Naive thymus-derived CD8-positive, alpha-beta T cell (primary cell): Measurements from ENCODE around the gene SH2D3A. TPM values are rescaled to one million over a fixed set of nuclear protein-coding genes. Genes with fewer than 3 reads are reported as not detected.
A peak's percentile ranks its signal among the peaks of the same experiment; 100 is the strongest.

Experiments used
- ATAC-seq, 2 donors: fragments of 150-1000 bp; cut with Tn5 transposase in 1 of 2; sonication (Bioruptor Pico), chemical (Tn5 transposase) in 1 of 2; 1 replicate in 1 of 2; 2 replicates in 1 of 2; pipeline ENCODE4 v1.10.0; 2021; ENCODE audit warnings: mild to moderate bottlenecking in 2 of 2, moderate library complexity in 2 of 2
- POLR2A ChIA-PET: fragments of 350-600 bp; sonication (Branson Sonifier 250); formaldehyde crosslinking; loops from one replicate; lab custom pipeline; 2021; ENCODE audit warnings: antibody characterized with exemption; lab: Charles Lee
- DNase-seq, 10 donors: peaks; one replicate each; pipeline versions ENCODE4 v3.0.0 to v3.0.0-alpha.2; 2020 to 2022
- H3K27ac Mint-ChIP-seq, 10 donors: one replicate each; pipeline ENCODE4 v1.8.0; 2020 to 2022; ENCODE audit warnings: mild to moderate bottlenecking in 10 of 10, mixed read lengths in 10 of 10, moderate library complexity in 4 of 10, inconsistent platforms in 1 of 10
- H3K27me3 Mint-ChIP-seq, 5 donors: one replicate each; pipeline ENCODE4 v1.8.0; 2021 to 2022; ENCODE audit warnings: mixed read lengths in 5 of 5
- H3K36me3 Mint-ChIP-seq, 3 donors: one replicate each; pipeline ENCODE4 v1.8.0; 2020 to 2022; ENCODE audit warnings: mixed read lengths in 3 of 3, mild to moderate bottlenecking in 2 of 3, inconsistent platforms in 1 of 3
- H3K4me1 Mint-ChIP-seq, 4 donors: one replicate each; pipeline ENCODE4 v1.8.0; 2021 to 2022; ENCODE audit warnings: mixed read lengths in 4 of 4
- H3K4me3 Mint-ChIP-seq, 10 donors: one replicate each; pipeline ENCODE4 v1.8.0; 2020 to 2022; ENCODE audit warnings: mild to moderate bottlenecking in 10 of 10, mixed read lengths in 10 of 10, moderate library complexity in 6 of 10, inconsistent platforms in 1 of 10
- H3K9me3 Mint-ChIP-seq, 9 donors: one replicate each; pipeline ENCODE4 v1.8.0; 2020 to 2022; ENCODE audit warnings: mixed read lengths in 9 of 9, mild to moderate bottlenecking in 3 of 9, inconsistent platforms in 1 of 9, moderate library complexity in 1 of 9
- polyA plus RNA-seq, 3 donors: library from polyadenylated mRNA; unstranded; fragments of 300-500 nt; fragmentation: Illumina TruSeq; gene quantifications; one replicate each; pipeline ENCODE4 v1.2.3, GENCODE V29; 2021
- total RNA-seq, 8 experiments: library from RNA in 2 of 8; stranded (reverse) in 2 of 8; gene quantifications; one replicate each; pipeline ENCODE4 v1.2.3 and lab custom pipeline; 2021 to 2026

The SH2D3A gene
- total and polyA plus RNA-seq, 5 experiments from 2014 or later, result 23.0 to 47.3 (median 45.8) TPM

- H3K9me3 Mint-ChIP-seq, result no peaks in the 10 kb centered on the region
- H3K36me3 Mint-ChIP-seq, result peaks cover 0 to 4% (median 2%) of the 10 kb centered on the region in 3 donors
- H3K27ac Mint-ChIP-seq, result peak overlapping the region in 2 of 10 donors; percentile 26 to 40
- peaks cover 11 to 59% (median 22%) of the 10 kb centered on the region in 4 donors for H3K4me1 Mint-ChIP-seq
- POLR2A ChIA-PET, result no interaction called here
- no peak for DNase-seq
- no peak for ATAC-seq
- no peaks in the 10 kb centered on the region for H3K27me3 Mint-ChIP-seq
- peak overlapping the region in 1 of 10 donors; percentile 41 for H3K4me3 Mint-ChIP-seq
Measured at GRCh38 chr19:6724631-6725492, 42.4 kb downstream of the SH2D3A start.

GRCh38 chr19:6723738-6724137 is 43.5 kb downstream of the SH2D3A start:
- Mint-ChIP-seq H3K27me3 (no peaks in the 10 kb centered on the region), H3K4me3 (no peak overlapping the region), H3K27ac (peak overlapping the region in 1 of 10 donors; percentile 53), H3K9me3 (no peaks in the 10 kb centered on the region), H3K36me3 (no peaks in the 10 kb centered on the region), H3K4me1 (peaks cover 10 to 57% (median 22%) of the 10 kb centered on the region in 4 donors)
- ATAC-seq, result no peak
- DNase-seq, result no peak
- POLR2A ChIA-PET, result no interaction called here

GRCh38 chr19:6723108-6723618 is 44.1 kb downstream of the SH2D3A start:
- Mint-ChIP-seq H3K9me3 (no peaks in the 10 kb centered on the region), H3K27me3 (no peaks in the 10 kb centered on the region), H3K36me3 (no peaks in the 10 kb centered on the region), H3K27ac (peak overlapping the region in 2 of 10 donors; percentile 45 to 78), H3K4me3 (peak overlapping the region in 1 of 10 donors; percentile 48), H3K4me1 (peaks cover 10 to 51% (median 20%) of the 10 kb centered on the region in 4 donors)
- no peak for DNase-seq
- POLR2A ChIA-PET, result no interaction called here
- ATAC-seq, result no peak

- no peak for ATAC-seq
- Mint-ChIP-seq H3K27me3 (peaks cover 0 to 10% (median 3%) of the 10 kb centered on the region in 5 donors), H3K4me1 (peaks cover 18 to 49% (median 26%) of the 10 kb centered on the region in 4 donors), H3K4me3 (no peak overlapping the region), H3K36me3 (no peaks in the 10 kb centered on the region), H3K27ac (peak overlapping the region in 1 of 10 donors; percentile 39), H3K9me3 (no peaks in the 10 kb centered on the region)
- POLR2A ChIA-PET, result no interaction called here
- DNase-seq, result no peak
Measured at GRCh38 chr19:6721773-6722172, 45.5 kb downstream of the SH2D3A start.

- H3K4me3 Mint-ChIP-seq, result no peak overlapping the region
- POLR2A ChIA-PET, result interaction anchor here (0.7 kb wide), 1 partner anchor 201 kb away, joined by 3 read pairs; no protein-coding TSS in a partner anchor
- peaks cover 19 to 49% (median 26%) of the 10 kb centered on the region in 4 donors for H3K4me1 Mint-ChIP-seq
- peaks cover 0 to 10% (median 5%) of the 10 kb centered on the region in 5 donors for H3K27me3 Mint-ChIP-seq
- H3K27ac Mint-ChIP-seq, result peak overlapping the region in 1 of 10 donors; percentile 32
- DNase-seq (no peak), ATAC-seq (no peak)
- no peaks in the 10 kb centered on the region for H3K9me3 Mint-ChIP-seq
- no peaks in the 10 kb centered on the region for H3K36me3 Mint-ChIP-seq
Measured at GRCh38 chr19:6721138-6721474, 46.1 kb downstream of the SH2D3A start.

- peaks cover 17 to 47% (median 24%) of the 10 kb centered on the region in 4 donors for H3K4me1 Mint-ChIP-seq
- H3K4me3 Mint-ChIP-seq, result no peak within 1 kb of the TSS
- peaks cover 0 to 10% (median 5%) of the 10 kb centered on the region in 5 donors for H3K27me3 Mint-ChIP-seq
- H3K27ac Mint-ChIP-seq, result peak within 1 kb of the TSS in 1 of 10 donors; percentile 39
- ATAC-seq (no peak), DNase-seq (no peak)
- no peaks in the 10 kb centered on the region for H3K36me3 Mint-ChIP-seq
- H3K9me3 Mint-ChIP-seq, result no peaks in the 10 kb centered on the region
- POLR2A ChIA-PET, result interaction anchor here (0.7 kb wide), 1 partner anchor 200 kb away, joined by 3 read pairs; no protein-coding TSS in a partner anchor
Measured at GRCh38 chr19:6720369-6721137, 46.7 kb downstream of the SH2D3A start, which contains the start of gene C3. C3 (minus strand) TSS chr19:6720650; CDS start chr19:6720589, 61 bp downstream.

GRCh38 chr19:6719992-6720368 is 47.3 kb downstream of the SH2D3A start:
- DNase-seq (no peak), ATAC-seq (no peak)
- Mint-ChIP-seq H3K36me3 (no peaks in the 10 kb centered on the region), H3K4me3 (no peak overlapping the region), H3K27ac (no peak overlapping the region), H3K27me3 (peaks cover 0 to 10% (median 5%) of the 10 kb centered on the region in 5 donors), H3K4me1 (peaks cover 14 to 41% (median 18%) of the 10 kb centered on the region in 4 donors), H3K9me3 (no peaks in the 10 kb centered on the region)
- POLR2A ChIA-PET, result no interaction called here

- POLR2A ChIA-PET, result no interaction called here
- H3K27me3 Mint-ChIP-seq, result peaks cover 0 to 10% (median 5%) of the 10 kb centered on the region in 5 donors
- no peak for DNase-seq
- H3K4me3 Mint-ChIP-seq, result no peak overlapping the region
- H3K9me3 Mint-ChIP-seq, result no peaks in the 10 kb centered on the region
- no peak for ATAC-seq
- no peak overlapping the region for H3K27ac Mint-ChIP-seq
- peaks cover 13 to 37% (median 15%) of the 10 kb centered on the region in 4 donors for H3K4me1 Mint-ChIP-seq
- no peaks in the 10 kb centered on the region for H3K36me3 Mint-ChIP-seq
Measured at GRCh38 chr19:6719540-6719861, 47.7 kb downstream of the SH2D3A start.

- peaks cover 0 to 10% (median 5%) of the 10 kb centered on the region in 5 donors for H3K27me3 Mint-ChIP-seq
- H3K4me3 Mint-ChIP-seq, result no peak overlapping the region
- POLR2A ChIA-PET, result no interaction called here
- peak; percentile 53 to 70 for ATAC-seq
- H3K27ac Mint-ChIP-seq, result no peak overlapping the region
- peak in 6 of 10 donors; percentile 16 to 37 (median 30) for DNase-seq
- H3K36me3 Mint-ChIP-seq, result no peaks in the 10 kb centered on the region
- H3K4me1 Mint-ChIP-seq, result peaks cover 13 to 34% (median 15%) of the 10 kb centered on the region in 4 donors
- H3K9me3 Mint-ChIP-seq, result no peaks in the 10 kb centered on the region
Measured at GRCh38 chr19:6718741-6719539, 48.3 kb downstream of the SH2D3A start.

GRCh38 chr19:6718111-6718740 is 49.0 kb downstream of the SH2D3A start:
- Mint-ChIP-seq H3K27me3 (peaks cover 0 to 10% (median 5%) of the 10 kb centered on the region in 5 donors), H3K4me1 (peaks cover 8 to 30% (median 13%) of the 10 kb centered on the region in 4 donors), H3K36me3 (no peaks in the 10 kb centered on the region), H3K9me3 (no peaks in the 10 kb centered on the region), H3K4me3 (peak overlapping the region in 1 of 10 donors; percentile 10), H3K27ac (peak overlapping the region in 2 of 10 donors; percentile 11 to 59)
- ATAC-seq, result no peak
- DNase-seq, result no peak
- POLR2A ChIA-PET, result no interaction called here

- Mint-ChIP-seq H3K4me1 (peaks cover 8 to 25% (median 12%) of the 10 kb centered on the region in 4 donors), H3K36me3 (no peaks in the 10 kb centered on the region), H3K4me3 (peak overlapping the region in 2 of 10 donors; percentile 15 to 20), H3K27ac (peak overlapping the region in 4 of 10 donors; percentile 23 to 80 (median 74)), H3K27me3 (peaks cover 3 to 10% (median 5%) of the 10 kb centered on the region in 5 donors), H3K9me3 (no peaks in the 10 kb centered on the region)
- no peak for DNase-seq
- POLR2A ChIA-PET, result no interaction called here
- no peak for ATAC-seq
Measured at GRCh38 chr19:6717441-6717971, 49.7 kb downstream of the SH2D3A start.
